ENCODE data around the gene CLTCL1.
A peak's percentile ranks its signal among the peaks of the same experiment; 100 is the strongest.

Gene CLTCL1

DNA sequence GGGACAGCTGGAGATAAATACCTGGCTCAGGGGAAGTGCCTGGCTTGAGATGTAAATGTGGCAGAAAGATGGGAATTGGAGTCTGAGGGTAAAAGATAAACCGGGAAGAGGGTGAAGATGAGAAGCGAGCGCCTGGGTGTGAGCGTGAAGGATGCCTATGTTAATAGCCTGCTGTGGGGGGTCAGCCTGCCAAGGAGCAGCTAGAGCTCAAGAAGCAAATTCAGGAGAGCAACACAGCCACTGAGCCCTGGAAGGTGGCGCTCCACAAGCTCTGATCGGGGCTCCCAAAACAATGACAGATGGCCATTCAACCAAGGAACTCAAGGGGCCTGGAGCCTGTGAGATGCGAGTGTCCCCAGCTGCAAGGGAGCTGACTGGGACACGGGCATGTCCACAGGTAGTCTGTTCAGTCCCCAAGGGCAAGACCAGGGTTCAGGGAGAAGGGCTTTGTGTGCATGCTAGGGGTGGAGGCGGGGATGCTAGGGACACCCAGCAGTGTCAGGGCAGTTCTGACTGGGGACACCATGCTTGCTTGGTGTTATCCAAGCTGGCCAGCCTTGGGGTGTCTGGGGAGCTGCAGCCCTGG, 144.2 kb downstream of the CLTCL1 start:
- no peak for DNase-seq

GRCh38 chr22:19146215-19146968, 145.1 kb downstream of the CLTCL1 start:
- DNase-seq: no peak

- peak; percentile 49 for DNase-seq
Observed at GRCh38 chr22:19143967-19144400, 147.5 kb downstream of the CLTCL1 start.

DNA sequence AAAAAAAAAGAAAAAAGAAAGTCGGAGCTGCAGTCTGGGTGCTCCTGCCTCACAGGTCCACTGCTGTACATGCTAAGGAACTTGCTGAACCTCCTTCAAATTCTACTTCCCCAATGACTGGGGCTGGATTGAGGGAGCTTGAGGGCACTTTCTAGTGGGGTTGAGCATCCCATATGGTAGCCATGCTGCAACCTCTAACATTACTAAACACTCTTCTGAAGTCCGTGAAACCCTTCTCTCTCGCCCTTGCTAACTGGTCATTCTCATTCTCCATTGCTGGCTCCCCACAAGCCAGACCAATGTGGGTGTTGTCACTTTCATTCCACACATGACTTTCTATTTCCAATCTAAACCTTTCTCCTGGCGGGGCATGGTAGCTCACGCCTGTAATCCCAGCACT, 148.3 kb downstream of the CLTCL1 start:
- DNase-seq: no peak

GRCh38 chr22:19142394-19142793, 149.1 kb downstream of the CLTCL1 start:
- no peak for DNase-seq

GRCh38 chr22:19139974-19140373, 151.5 kb downstream of the CLTCL1 start:
- no peak for DNase-seq

GRCh38 chr22:19139001-19139356, 152.5 kb downstream of the CLTCL1 start:
- no peak for DNase-seq

GRCh38 chr22:19138217-19139000, 153.1 kb downstream of the CLTCL1 start:
- DNase-seq: no peak

DNA sequence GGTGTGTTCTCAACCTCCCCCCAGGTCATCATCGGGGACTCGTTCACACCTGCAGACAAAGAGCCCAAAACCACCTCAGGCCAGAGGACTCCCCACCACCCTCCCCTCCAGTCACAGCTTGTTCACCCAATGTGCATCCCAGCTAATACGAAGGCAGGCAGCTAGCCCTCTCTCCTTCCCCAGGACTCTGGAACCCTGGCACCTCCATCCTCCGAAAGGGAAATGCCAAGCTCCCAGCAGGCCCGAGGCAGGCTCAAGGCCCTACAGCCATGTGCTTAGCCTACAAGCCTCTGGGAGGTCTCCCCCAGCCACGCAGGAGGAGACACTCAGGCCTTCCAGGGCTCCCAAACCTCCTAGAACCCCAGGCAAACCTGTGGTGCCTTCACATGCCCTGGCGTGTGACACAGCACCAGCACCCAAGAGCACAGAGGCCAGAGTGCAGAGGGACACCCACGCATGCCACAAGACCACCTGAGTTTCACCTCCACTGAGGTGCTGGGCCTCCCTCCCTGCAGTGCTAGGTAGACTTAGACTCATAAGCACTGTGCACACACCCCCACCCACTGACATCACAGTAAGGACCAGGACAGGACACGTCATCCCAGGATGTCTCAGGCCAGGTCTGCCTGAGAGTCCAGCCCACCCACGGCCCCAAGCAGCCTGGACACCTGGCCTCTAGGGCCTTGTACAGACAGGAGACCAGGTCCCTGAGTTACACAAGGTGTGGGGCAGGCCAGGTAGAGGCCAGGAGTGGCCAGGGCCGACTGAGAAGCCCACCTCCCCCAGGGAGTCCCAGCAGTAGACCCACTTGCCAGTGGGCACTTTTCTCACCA, 153.9 kb downstream of the CLTCL1 start:
- no peak for DNase-seq

DNA sequence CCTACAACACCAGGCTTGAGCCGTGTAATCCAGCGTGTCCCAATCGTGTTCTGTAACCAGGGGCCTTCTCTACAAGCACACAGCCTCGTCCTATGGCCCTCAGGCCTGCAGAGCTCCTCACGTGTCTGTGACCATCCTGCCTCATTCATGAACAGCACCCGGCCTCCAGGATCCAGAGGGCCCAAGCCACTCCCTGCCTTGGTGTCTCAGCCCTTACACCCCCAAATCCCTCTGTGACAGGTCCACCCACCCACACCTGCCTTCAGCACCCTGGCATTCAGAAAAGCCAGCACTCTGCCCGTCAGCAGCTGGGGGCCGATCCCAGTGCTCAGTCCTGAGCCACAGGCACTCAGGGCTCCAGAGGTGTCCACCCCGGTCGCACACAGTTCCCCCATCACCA, 154.6 kb downstream of the CLTCL1 start:
- DNase-seq: no peak

DNA sequence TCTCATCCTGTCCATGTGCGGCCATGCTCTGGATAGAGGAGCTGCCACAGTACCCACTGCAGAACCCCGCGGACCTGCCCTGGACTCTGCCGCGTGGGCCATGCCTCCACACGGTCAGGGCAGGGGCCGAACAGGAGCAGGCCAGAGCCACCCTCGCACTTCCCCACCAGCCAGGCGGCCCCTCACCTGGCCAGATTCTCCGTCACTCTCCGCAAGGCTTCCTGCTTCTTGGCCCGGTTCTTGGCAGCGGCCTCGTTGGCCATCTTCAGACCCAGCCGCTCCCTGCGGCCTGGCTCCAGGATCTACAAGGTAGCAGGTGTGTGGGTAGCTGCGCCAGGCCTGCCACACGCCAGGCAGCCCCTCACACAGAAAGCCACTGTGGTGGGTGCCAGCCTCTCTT, 156.6 kb downstream of the CLTCL1 start:
- no peak for DNase-seq

GRCh38 chr22:19134176-19134831, 157.2 kb downstream of the CLTCL1 start:
- DNase-seq: no peak

DNA sequence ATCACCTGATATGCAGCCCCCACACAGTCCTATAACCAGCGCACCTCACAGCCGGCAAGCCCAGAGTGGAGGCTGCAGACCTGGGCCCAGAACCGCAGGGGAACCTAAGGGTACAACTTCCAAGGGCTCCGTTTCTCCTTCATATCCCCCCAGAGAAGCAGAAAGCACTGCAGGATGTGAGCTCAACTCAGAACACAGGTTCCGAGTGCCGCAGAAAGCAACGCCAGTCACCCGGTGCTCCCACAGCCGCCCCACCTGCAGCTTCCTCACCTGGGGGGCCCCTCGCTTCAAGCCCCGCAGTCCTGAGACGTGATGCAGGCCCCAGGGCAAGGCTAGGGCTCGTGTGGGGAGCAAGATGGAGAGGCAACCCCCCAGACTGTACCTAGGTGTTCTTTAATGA, 158.0 kb downstream of the CLTCL1 start:
- DNase-seq: no peak

- no peak for DNase-seq
Observed at GRCh38 chr22:19132693-19133400, 158.7 kb downstream of the CLTCL1 start.

GRCh38 chr22:19132153-19132552, 159.4 kb downstream of the CLTCL1 start:
- no peak for DNase-seq

DNA sequence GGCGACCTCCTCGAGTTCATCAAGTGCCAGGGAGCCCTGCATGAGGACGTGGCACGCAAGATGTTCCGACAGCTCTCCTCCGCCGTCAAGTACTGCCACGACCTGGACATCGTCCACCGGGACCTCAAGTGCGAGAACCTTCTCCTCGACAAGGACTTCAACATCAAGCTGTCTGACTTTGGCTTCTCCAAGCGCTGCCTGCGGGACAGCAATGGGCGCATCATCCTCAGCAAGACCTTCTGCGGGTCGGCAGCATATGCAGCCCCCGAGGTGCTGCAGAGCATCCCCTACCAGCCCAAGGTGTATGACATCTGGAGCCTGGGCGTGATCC, 159.9 kb downstream of the CLTCL1 start:
- DNase-seq: no peak

DNA sequence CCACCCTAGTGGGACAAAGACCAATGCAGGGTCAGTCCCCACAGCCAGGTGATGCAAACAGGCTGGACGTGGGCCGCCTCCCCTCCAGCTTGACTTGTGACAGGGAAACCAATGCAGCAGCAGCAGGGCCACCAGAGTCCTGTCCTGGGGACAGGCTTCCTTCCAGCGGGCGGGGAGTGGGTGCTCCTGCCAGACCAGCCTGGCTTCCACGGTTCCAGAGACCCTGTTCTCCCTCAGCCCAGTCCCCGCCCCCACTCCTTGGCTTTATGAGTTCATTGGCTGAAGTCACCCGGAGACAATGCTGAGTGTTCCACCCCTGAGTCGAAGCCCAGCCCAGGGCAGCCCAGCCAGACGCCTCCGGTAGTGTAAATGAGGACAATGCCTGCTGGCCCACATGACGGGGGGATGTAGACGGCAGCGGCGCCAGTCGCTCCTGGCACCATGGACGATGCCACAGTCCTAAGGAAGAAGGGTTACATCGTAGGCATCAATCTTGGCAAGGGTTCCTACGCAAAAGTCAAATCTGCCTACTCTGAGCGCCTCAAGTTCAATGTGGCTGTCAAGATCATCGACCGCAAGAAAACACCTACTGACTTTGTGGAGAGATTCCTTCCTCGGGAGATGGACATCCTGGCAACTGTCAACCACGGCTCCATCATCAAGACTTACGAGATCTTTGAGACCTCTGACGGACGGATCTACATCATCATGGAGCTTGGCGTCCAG, 160.4 kb downstream of the CLTCL1 start, which contains the start of gene TSSK2:
Gene TSSK2 (plus strand): TSS at position 350 of the 726 bp plus-strand sequence. CDS start 92 bp downstream, at position 442.
- no peak for DNase-seq

- DNase-seq: no peak
Observed at GRCh38 chr22:19129871-19130270, 161.6 kb downstream of the CLTCL1 start.
